NB4 (cell line): ENCODE results near the gene LRRTM4.

Experiments used
- DNase-seq: peaks from one replicate; pipeline ENCODE4 v3.0.0; 2010; ENCODE audit warnings: low read depth
- H3K4me3 ChIP-seq: one replicate; pipeline ENCODE4 v1.5.1; 2011; ENCODE audit warnings: mild to moderate bottlenecking, low read depth, low read length, moderate library complexity
- MYC ChIP-seq: IDR thresholded peaks from 2 replicates; pipeline ENCODE4 v1.6.1; 2011; ENCODE audit warnings: low read depth, low read length
- POLR2A ChIP-seq: IDR thresholded peaks from 2 replicates; pipeline ENCODE4 v1.6.1; 2011; ENCODE audit warnings: mild to moderate bottlenecking; ENCODE audit not compliant: insufficient read length; ENCODE audit errors: extremely low read depth
- TF ChIP-seq, protein P1 (sequence below): IDR thresholded peaks from 2 replicates; pipeline ENCODE4 v1.6.1; 2011; ENCODE audit warnings: low read depth, low read length
- TF ChIP-seq, protein P2 (sequence below): IDR thresholded peaks from one replicate; pipeline ENCODE4 v1.5.1; 2012; ENCODE audit warnings: low read depth, low read length

LRRTM4 gene

DNA sequence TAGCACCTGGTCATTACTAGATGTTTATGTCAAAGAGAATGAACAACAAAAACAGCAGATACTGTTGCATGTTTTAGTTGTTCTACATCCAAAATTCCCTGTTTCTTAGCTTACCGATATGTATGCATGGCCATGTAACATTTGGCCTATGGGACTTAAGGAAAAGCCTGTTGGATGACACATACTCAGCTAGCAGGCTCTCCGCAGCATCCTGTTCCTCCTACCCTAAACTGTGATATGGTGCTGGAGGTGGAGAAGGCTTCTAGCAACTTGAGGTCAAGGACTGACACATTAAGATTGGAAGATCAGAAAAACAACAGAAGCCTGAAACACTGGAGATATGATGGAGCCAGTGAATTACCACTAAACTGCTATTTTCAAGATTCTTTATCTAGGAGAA is 537.8 kb downstream of the LRRTM4 start:
- no peak for DNase-seq
- no peak overlapping the region for H3K4me3 ChIP-seq
- TF ChIP-seq, protein P1, sequence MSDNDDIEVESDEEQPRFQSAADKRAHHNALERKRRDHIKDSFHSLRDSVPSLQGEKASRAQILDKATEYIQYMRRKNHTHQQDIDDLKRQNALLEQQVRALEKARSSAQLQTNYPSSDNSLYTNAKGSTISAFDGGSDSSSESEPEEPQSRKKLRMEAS: no peak
- no peak for TF ChIP-seq MYC
- TF ChIP-seq, protein P2, sequence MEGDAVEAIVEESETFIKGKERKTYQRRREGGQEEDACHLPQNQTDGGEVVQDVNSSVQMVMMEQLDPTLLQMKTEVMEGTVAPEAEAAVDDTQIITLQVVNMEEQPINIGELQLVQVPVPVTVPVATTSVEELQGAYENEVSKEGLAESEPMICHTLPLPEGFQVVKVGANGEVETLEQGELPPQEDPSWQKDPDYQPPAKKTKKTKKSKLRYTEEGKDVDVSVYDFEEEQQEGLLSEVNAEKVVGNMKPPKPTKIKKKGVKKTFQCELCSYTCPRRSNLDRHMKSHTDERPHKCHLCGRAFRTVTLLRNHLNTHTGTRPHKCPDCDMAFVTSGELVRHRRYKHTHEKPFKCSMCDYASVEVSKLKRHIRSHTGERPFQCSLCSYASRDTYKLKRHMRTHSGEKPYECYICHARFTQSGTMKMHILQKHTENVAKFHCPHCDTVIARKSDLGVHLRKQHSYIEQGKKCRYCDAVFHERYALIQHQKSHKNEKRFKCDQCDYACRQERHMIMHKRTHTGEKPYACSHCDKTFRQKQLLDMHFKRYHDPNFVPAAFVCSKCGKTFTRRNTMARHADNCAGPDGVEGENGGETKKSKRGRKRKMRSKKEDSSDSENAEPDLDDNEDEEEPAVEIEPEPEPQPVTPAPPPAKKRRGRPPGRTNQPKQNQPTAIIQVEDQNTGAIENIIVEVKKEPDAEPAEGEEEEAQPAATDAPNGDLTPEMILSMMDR: no peak
- no peak for TF ChIP-seq POLR2A

DNA sequence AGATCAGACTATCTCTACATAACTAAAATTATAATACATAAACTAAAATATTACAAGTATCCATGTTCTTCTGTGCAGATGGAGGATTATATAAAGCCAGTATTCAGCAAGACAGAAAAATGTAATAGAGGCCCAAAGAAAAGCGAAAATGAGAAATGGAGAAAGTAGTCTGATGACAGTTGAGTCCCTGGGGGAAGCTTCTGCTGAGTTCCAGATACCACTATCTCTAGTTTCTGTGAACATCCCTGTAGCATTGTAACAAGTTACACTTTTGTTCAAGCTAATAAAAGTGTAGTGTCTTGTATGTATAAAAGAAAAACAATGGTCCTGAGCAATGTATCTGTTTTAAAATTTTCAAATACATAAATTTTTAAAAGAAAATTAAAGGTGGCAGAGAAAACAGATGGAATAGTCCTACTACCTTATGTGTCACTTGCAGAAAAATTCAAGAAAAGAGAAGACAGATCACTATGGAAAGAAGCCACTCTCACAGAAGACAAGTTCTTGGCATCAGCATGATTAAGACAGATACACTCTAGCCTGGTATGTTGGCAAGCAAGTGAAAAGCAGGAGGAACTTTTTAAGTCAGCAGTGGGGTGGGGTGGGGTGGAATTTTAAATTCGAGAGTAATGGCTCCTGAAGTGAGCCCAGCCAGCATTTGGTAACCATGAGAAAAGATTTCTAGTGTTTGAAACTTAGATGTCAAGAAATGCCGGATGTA is 541.9 kb downstream of the LRRTM4 start:
- no peak for DNase-seq
- TF ChIP-seq MYC: no peak
- TF ChIP-seq POLR2A: no peak
- TF ChIP-seq, protein P1: no peak
- TF ChIP-seq, protein P2: no peak
- H3K4me3 ChIP-seq: no peak overlapping the region

DNA sequence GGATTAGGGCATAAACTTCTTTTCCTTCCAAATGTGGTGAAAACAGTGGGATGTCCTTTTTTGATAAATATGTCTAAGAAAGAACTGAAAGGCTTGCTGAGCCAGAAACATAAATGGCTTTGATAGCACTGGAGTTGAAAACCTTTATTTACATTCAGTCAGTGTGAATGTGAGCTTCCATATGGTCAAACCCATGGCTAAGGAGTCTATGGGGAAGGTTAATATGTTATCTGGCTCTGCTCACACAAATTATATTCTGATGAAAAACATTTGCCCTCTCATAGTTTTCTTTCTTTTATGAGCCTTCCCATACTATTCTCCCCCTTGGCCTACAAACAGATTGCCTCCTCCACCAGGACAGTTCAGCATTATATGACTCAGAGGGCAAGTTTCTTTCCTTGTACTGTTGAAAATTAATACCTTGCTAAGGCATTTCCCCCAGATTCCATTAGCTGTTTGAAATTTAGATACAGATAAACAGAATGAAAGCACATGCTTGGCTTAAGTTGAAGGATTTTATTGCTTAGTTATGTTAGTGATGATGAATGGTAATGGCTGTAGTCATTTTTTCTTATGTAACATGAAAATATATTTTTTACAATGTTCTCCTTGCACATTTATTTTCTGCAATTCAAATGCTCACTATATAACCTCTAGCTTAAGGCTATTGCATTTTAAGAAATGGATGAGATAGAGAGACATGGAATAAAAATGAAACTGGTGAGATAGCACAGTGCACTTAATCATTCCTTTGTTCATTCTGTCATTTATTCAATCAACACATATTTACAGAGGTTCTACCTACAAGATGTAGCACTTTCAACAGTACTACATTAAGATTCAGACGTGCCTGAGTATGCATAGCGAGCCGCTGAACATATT is 544.1 kb downstream of the LRRTM4 start:
- TF ChIP-seq MYC (no peak), POLR2A (no peak)
- TF ChIP-seq, protein P1: no peak
- TF ChIP-seq, protein P2: no peak
- no peak for DNase-seq
- no peak overlapping the region for H3K4me3 ChIP-seq

DNA sequence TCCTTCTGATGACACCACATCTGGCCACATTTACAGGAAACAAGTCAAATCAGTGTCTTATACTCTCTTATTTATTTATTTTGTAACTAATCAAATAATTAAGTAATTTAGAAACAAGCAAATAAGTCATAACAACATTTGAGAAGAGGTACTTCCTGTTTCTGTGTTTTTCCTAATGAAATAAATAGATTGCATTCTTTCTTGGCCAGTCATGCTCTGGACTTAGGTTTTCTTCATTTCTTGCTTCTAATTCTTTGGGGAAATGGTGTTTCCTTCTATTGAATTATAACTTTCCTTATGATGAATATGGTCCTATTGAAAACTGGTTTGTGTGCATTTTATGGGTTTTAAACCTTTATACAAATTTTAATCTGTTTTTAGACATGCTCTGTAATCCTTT is 546.4 kb downstream of the LRRTM4 start:
- H3K4me3 ChIP-seq: no peak overlapping the region
- no peak for DNase-seq
- TF ChIP-seq, protein P1: no peak
- TF ChIP-seq MYC: no peak
- TF ChIP-seq POLR2A: no peak
- TF ChIP-seq, protein P2: no peak

DNA sequence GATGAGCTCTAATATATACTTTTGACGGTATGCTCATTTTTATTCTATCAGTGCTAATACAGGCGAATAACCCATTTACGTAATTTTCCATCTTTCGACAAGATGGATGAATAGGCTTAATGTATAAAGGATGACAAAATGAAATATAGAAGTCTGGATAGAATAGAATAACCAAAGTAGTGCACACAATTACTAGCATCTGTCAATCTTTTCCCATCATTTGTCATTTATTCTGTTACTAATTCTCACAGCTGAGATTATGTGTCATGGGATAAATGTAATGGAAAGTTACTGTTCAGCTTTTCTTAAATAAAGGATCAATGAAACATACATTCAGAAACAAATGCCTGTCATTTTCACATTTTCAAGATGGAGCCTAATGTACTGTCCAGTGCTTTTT is 548.6 kb downstream of the LRRTM4 start:
- DNase-seq: no peak
- no peak overlapping the region for H3K4me3 ChIP-seq
- TF ChIP-seq, protein P1: no peak
- TF ChIP-seq MYC (no peak), POLR2A (no peak)
- TF ChIP-seq, protein P2: no peak
